NCI-H1694 (cell line): ENCODE data around the gene PSMD13.

ENCODE experiments used
- DNase-seq: peaks from one replicate; lab custom pipeline; 2025; lab: John Stamatoyannopoulos, UW

Gene PSMD13

GRCh38 chr11:299951-300735, 63.4 kb downstream of the PSMD13 start:
- DNase-seq = no peak
